ENCODE data around the gene KANSL1. TPM values are rescaled to one million over a fixed set of nuclear protein-coding genes. Genes with fewer than 3 reads are reported as not detected.

The KANSL1 gene
- total RNA-seq, 1 donor from 2014 or later: 112 TPM

DNA sequence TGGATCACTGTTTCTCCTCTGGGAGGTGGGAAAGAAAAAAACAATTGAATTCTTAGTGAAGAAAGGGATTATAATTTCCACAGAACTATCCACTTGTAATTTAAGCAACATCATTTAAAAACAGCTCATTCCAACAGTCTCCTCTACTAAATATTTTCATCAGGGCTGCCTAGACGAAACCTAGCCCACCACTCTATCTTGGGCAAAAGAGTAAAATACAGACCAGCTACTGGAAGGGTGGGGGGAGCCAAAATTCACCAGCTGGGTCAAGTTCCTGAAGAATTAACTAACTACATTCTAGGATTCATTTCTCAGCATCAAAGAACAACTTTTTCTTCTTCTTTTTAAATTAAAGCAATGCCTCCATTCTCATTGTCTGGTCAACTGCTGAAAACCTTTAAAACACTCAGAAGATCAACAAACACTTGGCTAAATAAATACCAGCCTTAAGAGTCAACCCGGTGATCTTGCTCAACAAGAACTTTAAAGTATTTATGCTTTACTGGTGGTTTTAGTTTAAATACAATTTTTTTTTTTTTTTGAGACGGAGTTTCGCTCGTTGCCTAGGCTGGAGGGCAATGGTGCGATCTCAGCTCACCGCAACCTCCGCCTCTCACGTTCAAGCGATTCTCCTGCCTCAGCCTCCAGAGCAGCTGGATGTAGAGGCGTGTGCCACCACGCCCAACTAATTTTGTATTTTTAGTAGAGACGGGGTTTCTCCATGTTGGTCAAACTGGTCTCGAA lies 25.2 kb downstream of the KANSL1 start:
- DNase-seq: no peak

DNA sequence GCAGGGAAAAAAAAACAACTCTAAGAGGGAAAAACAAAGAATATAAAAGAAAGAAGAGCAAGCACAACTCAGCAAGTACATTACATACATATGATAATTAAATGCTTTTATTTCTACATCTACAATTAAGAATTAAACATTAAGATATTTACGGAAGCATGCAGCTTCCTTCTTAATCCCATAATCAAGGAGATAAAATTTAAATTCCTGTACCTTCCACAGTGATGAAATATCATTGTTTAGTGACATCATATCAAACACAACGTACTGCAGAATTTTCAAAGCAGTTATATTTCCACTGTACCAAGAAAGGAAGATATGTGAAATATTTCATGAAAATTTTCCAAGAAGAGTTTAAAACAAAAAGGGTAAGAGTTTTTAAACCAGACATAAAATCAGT lies 26.0 kb downstream of the KANSL1 start:
- no peak for DNase-seq

DNA sequence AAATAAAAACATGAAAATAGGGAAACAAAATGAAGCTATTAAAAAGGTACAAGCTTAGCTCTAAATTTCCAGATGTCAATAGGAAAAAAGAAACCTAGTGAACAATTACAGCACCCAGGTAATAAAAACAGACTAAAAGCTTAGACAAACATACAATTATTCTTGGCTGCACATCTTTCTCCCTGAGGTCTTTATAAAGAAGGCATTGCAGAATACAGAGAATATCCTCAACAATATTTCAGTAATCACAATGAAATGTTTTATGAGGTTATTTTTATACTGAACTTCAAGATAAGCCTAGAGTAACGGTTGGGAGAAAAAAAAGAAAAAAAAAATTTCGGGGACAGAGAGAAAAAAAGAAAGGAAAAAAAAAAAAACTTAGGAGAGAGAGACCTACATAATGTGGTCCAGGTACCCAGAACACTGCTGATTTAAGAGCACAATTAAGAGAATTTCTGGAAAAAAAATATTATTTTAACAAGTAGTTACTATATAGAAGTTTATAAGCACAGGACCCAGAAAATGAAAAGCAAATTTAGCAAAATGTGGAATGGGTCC lies 26.5 kb downstream of the KANSL1 start:
- no peak for DNase-seq

DNA sequence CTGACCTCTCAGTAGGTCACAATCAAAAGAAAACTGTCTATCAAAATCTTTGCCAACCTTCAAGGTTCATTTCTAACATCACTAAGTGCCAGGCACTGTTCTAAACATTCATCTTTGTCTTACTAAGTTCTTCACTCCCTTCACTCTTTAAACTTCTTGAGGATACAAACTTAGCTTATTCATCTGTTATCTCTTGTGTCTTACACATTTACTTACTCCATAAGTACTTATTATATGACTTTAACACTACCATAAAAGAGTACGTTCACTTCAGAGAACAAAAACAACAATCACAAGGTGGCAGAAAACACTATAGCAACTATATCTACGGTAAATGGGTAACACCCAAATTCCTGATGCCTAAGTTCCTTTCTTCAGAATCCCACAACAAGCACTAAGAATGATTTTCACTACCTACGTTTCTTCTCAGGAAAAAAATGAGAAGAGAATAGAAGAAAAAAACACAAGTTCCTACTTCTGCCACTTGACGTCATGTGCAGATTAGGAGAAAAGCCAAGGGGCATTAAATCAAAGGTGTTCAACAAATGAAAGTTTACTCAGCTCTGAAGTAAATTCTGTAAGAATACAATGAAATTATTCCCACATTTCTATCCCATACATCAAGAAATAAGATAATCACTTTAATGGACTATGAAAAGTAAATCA lies 29.2 kb downstream of the KANSL1 start:
- no peak for DNase-seq

DNA sequence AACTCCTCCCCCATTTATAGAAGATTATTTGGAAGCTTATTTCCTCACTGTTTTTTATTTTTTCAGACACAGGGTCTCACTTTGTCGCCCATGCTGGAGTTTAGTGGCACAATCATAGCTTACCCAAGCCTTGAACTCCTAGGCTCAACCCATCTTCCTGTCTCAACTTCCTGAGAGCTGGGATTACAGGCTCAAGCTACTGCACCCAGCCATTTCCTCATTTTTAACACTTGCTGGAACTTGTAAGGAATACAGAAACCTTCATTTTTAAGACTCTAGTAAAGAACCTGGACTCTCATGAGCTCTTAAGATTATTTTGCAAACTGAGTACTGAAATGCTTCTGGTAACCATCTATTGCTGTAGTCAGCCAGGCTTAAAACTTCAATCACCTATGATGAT lies 29.9 kb downstream of the KANSL1 start:
- DNase-seq: no peak

DNA sequence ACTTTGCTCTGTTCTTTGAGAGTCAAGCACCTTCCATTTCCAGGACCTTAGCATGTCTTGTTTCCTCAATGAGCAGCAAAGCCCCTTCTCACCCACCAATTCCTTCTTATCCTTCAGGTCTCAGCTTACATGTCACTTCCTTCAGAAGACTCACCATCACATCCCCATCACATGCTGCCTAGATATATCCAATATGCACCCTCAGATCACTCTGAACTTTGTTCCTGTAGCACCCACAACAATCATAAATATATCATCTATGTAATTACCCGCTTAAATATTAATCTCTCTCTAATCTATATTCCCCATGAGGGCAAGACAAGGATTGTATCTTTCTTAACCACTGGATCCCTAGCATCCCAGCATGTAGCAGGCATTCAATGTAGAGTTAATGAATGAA lies 30.4 kb downstream of the KANSL1 start:
- DNase-seq: no peak

DNA sequence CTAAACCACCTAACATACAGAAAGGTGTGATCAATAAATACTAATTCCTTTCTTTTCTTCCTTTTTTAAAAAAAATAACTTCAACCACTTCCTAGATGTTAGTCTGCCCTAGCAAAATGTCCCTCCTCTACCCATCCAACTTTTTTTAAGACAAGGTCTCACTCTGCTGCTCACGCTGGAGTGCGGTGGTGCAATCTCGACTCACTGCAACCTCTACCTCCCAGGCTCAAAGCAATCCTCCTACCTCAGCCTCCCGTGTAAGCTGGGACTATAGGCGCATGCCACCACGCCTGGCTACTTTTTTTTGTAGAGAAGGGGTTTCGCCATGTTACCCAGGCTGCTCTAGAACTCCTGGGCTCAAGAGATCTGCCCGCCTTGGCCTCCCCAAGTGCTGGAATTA lies 33.1 kb downstream of the KANSL1 start:
- no peak for DNase-seq

DNA sequence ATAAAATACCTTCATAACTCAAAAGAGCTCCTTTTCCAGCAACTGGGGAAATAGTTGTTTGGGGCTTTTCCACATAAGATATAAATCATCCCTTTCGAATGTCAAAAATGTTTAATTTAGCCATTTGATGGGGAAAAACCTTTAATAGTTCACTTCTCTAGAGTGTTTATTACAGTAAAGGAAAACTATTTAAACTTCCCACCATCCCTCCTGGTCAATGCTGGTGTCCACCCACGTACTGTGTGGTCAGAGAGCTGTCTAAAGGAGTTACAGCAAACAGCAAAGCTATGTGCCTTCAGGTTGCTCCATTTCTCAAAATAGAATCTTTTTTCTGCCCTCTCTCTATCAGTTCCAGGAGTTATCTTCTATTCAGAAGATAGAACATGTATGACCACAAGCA lies 33.5 kb downstream of the KANSL1 start:
- no peak for DNase-seq

DNA sequence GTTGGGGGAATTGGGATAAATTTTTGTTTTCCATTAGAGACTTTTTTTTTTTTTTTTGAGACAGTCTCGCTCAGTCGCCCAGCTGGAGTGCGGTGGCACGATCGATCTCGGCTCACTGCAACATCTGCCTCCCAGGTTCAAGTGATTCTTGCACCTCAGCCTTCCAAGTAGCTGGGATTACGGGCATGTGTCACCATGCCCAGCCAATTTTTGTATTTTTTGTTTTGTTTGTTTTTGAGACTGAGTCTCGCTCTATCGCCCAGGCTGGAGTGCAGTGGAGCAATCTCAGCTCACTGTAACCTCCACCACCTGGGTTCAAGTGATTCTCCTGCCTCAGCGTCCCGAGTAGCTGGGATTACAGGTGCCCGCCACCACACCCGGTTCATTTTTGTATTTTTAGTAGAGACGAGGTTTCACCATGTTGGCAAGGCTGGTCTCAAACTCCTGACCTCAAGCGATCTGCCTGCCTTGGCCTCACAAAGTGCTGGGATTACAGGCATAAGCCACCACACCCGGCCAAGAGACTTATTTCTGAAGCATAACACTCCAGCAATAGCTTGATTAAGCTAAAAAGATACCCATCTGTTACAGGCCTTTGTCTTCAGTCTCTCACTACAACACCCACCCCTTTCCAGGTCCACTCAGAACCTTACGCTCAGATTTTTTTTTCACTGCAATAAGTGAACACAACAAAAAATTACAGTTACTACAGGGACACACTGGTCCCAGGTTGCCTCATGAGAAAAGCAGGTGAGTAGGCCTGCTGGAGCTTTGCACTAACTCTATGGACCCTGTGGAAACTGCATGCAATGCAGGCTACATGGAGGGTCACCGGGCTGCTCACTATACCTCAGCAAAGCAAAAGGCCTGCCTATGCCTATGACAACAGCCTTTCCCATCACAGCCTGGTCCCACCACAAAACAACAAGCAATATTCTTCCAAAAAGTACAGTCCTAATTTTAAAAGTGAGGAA lies 34.6 kb downstream of the KANSL1 start:
- no peak for DNase-seq

DNA sequence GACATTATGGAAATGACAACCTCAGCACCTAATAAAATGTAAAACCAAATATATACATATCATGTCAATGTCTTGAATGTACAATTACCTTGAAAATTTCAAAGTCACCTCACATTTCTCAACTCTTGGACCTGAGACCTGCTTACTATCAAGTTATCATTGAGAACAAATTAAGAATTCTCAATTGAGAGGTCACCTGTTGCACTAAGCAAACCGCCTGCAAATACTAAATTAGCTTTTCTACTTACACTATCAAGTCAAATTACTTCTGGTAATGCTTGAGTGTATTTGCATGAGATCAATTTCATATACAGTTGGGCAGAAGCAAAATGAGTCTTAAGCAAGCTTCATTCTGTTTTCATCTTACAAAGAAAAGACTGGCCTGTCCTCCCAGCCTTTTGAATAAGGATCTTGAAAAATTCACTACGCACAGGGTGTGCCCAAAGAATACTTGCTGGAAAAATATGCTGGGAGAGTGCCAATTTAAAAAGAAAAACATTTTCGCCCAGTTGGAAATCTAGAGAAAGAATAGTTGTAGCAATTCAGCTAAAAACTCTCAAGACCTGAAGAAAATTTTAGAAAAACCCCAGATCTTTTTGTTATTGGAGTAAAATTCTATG lies 35.7 kb downstream of the KANSL1 start:
- no peak for DNase-seq

DNA sequence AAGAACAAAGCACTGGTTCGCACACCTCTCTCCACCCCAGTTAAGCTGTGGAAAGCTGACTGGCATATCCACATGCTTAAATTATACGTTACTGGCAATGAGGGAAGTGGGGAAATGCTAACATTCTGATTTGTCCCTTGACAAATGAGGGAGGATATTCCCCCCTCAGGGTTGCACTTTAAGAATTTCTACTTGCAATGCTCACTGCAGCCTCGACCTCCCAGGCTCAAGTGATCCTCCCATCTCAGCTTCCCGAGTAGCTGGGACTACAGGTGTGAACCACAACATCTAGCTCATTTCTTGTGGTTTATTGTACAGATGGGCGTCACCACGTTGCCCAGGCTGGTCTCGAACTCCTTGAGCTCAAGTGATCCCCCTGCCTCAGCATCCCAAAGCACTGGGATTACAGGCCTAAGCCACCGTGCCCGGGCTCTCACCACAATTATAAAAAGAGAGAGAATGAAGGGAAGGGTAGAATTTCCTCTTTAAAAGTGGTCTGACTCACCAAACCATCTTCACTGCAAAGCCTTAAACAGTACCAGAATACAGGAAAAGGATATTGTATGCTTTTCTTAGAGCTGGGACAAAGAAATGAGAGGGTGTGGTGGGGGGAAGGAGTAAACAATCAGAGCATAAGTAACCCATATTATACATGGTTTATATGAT lies 38.9 kb downstream of the KANSL1 start:
- DNase-seq: no peak

DNA sequence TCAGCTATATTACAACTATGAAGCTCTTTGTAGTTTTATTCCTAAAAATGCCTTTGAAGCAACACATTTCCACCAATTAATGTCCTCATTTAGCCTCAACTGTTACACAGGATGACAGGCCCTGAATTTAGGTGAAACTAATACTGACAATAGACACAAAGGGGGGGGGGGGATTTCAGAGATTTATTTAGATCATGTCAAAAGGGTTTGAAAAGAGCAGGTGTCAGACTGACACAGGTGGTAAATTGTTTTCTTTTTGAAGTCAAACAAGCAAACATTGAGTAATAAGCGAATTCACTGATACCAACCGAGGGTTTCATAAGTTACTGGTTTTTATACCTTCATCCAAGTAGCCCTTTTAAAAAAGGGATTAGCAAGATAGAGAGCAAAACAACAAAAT lies 40.8 kb downstream of the KANSL1 start:
- no peak for DNase-seq

DNA sequence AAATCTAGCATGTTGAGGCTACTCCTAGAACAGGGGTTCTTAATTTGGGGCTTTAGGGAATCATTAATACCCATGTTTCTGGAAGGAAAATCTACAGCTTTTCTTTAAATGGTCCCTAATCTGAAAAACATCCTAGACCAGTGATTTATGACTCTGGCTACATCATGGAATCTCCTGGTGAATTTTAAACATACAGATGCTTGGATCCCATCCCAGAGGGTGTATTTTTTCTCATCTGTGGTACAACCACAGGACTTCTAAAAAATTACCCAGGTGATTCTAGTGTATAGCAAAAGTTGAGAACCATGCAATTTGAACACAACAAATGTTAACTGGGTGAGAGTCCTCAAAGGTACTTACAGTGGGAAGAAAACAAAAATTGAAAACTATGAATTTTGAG lies 41.5 kb downstream of the KANSL1 start:
- DNase-seq: peak; percentile 25

DNA sequence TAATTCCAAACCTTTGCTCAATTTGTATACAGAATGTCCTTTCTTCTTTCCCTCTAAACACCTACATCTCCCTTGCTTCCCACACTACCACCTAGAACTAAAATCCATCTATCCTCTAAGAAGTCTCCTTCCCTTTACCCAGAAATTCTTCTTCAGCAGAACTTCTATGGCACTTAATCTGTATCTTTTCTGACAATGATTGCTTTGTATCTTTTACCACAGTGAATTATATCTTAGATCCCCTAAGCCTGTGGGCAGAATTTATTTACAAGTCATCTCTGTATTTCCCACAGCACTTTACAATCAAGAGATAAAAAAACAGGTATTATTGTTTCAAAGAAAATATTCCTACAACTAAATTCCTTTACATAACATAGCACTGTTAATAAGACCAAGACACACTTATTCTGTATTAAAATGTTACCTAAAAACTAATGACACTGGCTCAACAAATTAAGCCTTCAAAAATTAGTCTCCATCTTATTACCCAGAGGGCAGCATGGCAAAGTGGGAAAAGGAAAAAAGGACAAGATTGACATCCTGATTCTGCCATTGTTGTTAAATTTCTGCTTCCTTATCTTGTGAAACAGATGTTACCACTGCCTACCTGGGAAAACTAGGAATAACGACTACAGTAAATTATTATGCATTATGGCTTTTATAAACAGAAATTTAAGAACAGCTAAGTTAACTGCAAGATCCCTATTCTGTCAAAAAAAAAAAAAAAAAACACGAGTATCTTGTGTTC lies 42.8 kb downstream of the KANSL1 start:
- no peak for DNase-seq

DNA sequence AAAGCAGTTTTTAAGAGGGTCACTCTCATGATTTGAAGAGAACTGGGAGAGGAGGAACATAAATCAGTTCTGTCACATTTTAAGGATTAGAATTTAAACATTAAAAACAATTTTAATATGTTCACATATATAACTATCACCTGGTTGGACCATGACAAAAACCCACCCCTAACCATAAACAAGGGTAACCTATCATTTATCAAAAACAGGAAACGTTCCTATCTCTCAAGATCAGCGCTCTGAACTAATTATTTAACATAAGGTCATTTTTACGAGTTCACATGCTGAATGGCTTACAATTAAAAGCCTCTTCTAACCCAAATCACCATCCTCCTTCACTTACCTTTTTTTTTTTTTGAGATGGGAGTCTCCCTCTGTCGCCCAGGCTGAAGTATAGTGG lies 45.0 kb downstream of the KANSL1 start:
- DNase-seq: no peak

DNA sequence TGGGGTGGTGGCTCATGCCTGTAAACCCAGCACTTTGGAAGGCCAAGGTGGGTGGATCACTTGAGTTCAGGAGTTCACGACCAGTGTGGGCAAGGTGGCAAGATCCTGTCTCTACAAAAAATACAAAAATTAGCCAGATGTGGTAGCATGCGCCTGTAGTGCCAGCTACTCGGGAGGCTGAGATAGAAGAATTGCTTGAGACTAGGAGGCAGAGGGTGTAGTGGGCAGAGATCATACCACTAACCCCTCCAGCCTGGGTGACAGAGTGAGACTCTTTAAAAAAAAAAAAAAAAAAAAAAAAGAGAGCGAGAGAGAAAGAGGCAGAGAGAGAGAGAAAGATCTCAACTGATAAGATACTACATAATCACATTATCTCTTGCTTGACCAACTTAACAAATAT lies 45.9 kb downstream of the KANSL1 start:
- DNase-seq: no peak

DNA sequence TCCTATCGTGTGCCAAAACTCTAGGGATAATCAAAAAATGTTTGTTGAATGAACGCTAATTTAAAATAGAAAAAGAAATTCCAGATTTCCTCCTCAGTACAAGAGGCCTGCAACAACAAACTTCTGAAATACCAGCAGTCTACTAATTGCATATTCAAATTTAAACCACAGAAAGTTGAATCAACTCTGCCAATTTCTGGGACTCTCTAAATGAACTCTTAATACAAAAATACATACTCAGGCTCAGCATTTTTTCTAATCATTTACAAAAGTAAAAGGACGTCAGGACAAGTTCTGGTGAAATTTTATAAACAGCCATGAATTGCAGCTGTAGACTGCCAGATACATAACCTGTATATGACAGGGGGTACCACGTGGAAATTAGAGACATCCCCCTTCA lies 49.0 kb downstream of the KANSL1 start:
- DNase-seq: no peak

DNA sequence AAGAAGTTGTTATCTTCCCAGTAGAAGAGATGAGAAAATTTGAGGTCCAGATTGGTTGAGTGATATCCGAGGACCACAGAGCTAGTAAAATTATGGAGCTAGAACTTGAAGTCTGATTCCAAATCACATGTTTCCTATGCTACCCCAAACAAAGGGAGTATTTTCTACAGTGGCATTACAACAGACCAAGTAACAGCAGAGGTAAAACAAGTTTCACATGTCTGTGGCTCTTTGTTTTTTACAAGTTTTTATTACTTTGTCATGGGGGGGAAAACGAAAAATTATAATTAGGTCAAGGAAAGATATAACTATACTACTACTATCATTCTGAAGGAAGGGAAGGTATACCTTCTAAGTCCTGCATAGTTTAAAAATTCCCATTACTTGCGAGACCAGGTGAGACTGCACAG lies 49.4 kb downstream of the KANSL1 start:
- no peak for DNase-seq

DNA sequence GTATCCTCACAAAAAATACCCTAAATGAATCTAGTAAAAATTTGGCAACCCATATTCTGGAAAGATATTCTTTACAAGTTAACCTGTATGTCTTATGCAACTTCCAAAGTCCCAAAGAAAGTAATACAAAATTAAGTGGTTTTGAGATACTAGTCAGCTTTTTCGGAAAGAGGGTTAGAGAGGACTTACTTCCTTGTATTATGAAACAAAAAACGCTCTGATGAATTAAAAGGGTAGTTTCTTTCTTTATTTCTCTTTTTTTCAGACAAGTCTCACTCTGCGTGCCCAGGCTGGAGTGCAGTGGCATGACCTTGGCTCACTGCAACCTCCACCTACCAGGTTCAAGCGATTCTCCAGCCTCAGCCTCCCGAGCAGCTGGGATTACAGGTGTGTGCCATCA lies 51.6 kb downstream of the KANSL1 start:
- no peak for DNase-seq

DNA sequence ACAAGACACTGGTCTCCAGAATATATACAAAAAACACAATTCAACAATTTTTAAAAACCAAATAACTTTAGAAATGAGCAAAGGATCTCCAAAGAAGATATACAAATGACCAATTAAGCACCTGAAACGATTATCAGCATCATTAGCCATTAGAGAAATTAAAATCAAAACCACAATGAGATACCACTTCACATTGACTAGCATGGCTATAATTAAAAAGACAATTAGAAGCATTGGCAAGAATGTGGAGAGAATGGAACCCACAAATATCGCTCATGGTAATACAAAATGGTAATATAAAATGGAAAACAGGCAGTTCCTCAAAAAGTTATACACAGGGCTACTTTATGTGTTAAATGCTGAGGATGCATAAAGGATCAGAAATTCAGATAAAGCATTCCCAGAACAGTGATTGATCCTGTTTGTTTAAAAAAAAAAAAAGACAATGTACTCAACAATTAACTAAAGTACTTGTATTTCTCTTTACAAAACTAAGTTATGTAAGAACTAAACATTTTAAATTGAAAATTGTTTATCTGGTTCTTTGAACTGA lies 52.5 kb downstream of the KANSL1 start:
- no peak for DNase-seq

Data from skin of body (tissue), 2 donors.